SK-N-MC (cell line): ENCODE measurements around the gene ZNF618.

ENCODE experiments used
- EZH2 ChIP-seq: fragments of 200-600 bp; sonication (generic); IDR thresholded peaks from one replicate; pipeline ENCODE4 v1.6.1; 2017; ENCODE audit warnings: antibody characterized with exemption
- FOXP2 ChIP-seq: optimal IDR thresholded peaks from 2 replicates; pipeline ENCODE3; 2011; ENCODE audit warnings: mild to moderate bottlenecking, moderate library complexity; ENCODE audit not compliant: insufficient read depth; ENCODE audit errors: extremely low read length, control extremely low read depth
- POLR2AphosphoS5 ChIP-seq: IDR thresholded peaks from 2 replicates; pipeline ENCODE4 v1.6.1; 2012; ENCODE audit warnings: mild to moderate bottlenecking, low read depth, low read length, borderline replicate concordance

DNA sequence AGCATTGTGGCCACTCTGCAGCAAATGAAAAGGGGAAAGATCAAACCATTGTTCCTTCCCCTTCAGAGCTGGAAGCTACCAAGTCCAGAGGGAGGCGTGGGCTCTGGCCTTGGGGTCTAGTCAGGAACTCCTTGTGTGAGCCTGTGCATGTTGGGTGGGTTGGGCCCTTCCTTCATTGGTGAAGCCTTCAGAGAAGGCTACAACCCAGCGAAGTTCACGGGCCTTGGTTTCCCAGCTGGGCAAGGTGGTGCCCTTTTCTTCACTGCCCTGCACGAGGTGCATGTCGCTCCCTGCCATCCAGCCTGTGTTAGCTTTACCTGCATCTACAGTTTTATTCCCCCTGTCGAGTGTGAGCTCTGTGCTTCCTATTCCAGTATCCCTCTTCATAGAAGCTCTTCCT, 84.7 kb downstream of the ZNF618 start:
- TF ChIP-seq EZH2 = no peak
- no peak for TF ChIP-seq POLR2AphosphoS5
- no peak for TF ChIP-seq FOXP2
